ENCODE measurements around the gene SIAH2.

Gene SIAH2

GRCh38 chr3:150744041-150744918, 18.7 kb downstream of the SIAH2 start:
- H3K9me3 ChIP-seq (ENCODE audit: insufficient read depth, low read length): no peaks in the 10 kb centered on the region
- H3K4me1 ChIP-seq (ENCODE audit: insufficient read depth, insufficient read length): no peaks in the 10 kb centered on the region
- H3K4me3 ChIP-seq (ENCODE audit: insufficient read length, low read depth): no peak overlapping the region
- DNase-seq (ENCODE audit: low read depth, low spot score): no peak
- no peaks in the 10 kb centered on the region for H3K27me3 ChIP-seq (ENCODE audit: insufficient read depth, insufficient read length)
- no peak overlapping the region for H3K9ac ChIP-seq (ENCODE audit: insufficient read length, low read depth)
- no peak for TF ChIP-seq YY1 (IDR thresholded peaks at IDR 0.05; ENCODE audit: insufficient read depth, insufficient read length)
- no peak for TF ChIP-seq ZNF274 (IDR thresholded peaks at IDR 0.05; ENCODE audit: low read depth, low read length)
- no peak for TF ChIP-seq SUZ12 (IDR thresholded peaks at IDR 0.05; ENCODE audit: extremely low read depth, insufficient read depth, insufficient read length)
- peaks cover 25% of the 10 kb centered on the region for H3K36me3 ChIP-seq (ENCODE audit: insufficient read depth, insufficient read length, low read length)

GRCh38 chr3:150743508-150743907, 19.5 kb downstream of the SIAH2 start:
- TF ChIP-seq YY1 (IDR thresholded peaks at IDR 0.05; ENCODE audit: insufficient read depth, insufficient read length) (no peak), ZNF274 (IDR thresholded peaks at IDR 0.05; ENCODE audit: low read depth, low read length) (no peak), SUZ12 (IDR thresholded peaks at IDR 0.05; ENCODE audit: extremely low read depth, insufficient read depth, insufficient read length) (no peak)
- Histone ChIP-seq H3K4me3 (ENCODE audit: insufficient read length, low read depth) (no peak overlapping the region), H3K9ac (ENCODE audit: insufficient read length, low read depth) (no peak overlapping the region), H3K4me1 (ENCODE audit: insufficient read depth, insufficient read length) (no peaks in the 10 kb centered on the region), H3K36me3 (ENCODE audit: insufficient read depth, insufficient read length, low read length) (peaks cover 24% of the 10 kb centered on the region), H3K9me3 (ENCODE audit: insufficient read depth, low read length) (no peaks in the 10 kb centered on the region), H3K27me3 (ENCODE audit: insufficient read depth, insufficient read length) (no peaks in the 10 kb centered on the region)
- no peak for DNase-seq (ENCODE audit: low read depth, low spot score)

DNA sequence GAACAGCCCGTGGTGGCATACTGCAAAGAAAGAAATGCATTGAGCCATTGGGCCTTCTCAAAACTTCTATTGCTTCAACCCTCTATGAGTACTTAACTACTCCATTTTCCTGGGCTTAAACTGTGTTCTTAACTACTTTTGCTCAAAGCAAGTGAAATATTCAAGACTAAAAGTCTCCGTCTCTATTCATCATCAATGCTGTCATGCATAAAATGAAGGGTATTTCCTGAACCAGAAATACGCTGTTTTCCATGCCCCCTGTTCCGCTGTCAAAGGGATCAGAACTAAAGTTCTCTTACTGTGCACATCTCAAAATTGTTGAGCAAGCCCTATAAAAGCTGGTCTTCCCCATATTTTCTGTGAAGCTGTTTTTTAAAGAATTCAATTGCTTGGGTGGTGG, 20.3 kb downstream of the SIAH2 start:
- TF ChIP-seq YY1 (IDR thresholded peaks at IDR 0.05; ENCODE audit: insufficient read depth, insufficient read length): no peak
- no peak for TF ChIP-seq SUZ12 (IDR thresholded peaks at IDR 0.05; ENCODE audit: extremely low read depth, insufficient read depth, insufficient read length)
- TF ChIP-seq ZNF274 (IDR thresholded peaks at IDR 0.05; ENCODE audit: low read depth, low read length): no peak
- peaks cover 24% of the 10 kb centered on the region for H3K36me3 ChIP-seq (ENCODE audit: insufficient read depth, insufficient read length, low read length)
- H3K4me3 ChIP-seq (ENCODE audit: insufficient read length, low read depth): no peak overlapping the region
- H3K4me1 ChIP-seq (ENCODE audit: insufficient read depth, insufficient read length): no peaks in the 10 kb centered on the region
- no peaks in the 10 kb centered on the region for H3K9me3 ChIP-seq (ENCODE audit: insufficient read depth, low read length)
- no peak overlapping the region for H3K9ac ChIP-seq (ENCODE audit: insufficient read length, low read depth)
- DNase-seq (ENCODE audit: low read depth, low spot score): no peak
- H3K27me3 ChIP-seq (ENCODE audit: insufficient read depth, insufficient read length): no peaks in the 10 kb centered on the region

DNA sequence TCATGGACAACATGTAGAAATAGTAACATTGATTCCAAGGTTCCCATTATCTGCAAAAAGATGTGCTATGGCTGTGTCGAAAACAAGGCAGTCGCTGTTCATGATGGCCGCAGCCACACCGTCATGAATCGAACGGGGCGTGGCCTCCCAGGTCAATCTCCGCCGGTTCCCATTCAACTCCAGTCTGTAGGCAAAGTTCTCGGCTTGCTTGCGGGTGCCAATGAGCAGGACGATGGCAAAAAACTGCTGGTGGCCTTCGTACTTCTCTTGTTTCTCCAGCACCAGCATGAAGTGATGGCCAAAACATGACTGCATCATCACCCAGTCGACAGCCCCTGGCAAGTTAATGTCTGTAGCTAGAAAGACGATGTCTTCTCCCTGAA, 20.8 kb downstream of the SIAH2 start:
- no peak for DNase-seq (ENCODE audit: low read depth, low spot score)
- H3K27me3 ChIP-seq (ENCODE audit: insufficient read depth, insufficient read length): no peaks in the 10 kb centered on the region

DNA sequence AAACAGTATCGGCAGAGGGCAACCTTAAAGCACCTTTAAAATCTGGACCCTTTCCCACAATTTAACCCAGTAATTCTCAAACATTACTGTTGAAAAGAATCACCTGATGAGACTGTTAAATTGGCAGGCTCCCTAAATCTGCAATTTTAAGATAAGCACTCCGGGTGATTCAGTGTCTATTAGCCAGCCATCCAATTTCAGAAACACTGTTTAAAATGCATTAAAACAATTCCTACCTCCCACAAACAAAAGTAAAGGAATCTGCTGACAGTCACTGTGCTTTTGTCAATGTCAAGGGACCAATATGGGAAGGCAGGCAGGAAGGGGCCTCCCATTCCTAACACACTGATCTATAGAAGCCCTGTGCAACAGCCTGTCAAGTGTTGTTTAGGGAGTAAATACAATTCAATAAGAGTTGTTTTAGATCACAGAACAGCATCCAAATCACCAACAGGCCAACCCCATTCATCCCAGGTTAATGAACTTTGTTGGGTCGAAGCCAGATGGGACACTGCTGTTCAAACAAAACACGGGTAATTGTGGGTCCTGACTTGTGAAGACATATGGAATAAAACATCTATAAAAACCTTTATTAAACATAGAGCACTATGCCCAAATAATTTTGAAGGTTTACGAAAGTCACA, 21.4 kb downstream of the SIAH2 start:
- H3K4me1 ChIP-seq (ENCODE audit: insufficient read depth, insufficient read length): peaks cover 2% of the 10 kb centered on the region
- no peak for DNase-seq (ENCODE audit: low read depth, low spot score)
- H3K27me3 ChIP-seq (ENCODE audit: insufficient read depth, insufficient read length): no peaks in the 10 kb centered on the region
- H3K9ac ChIP-seq (ENCODE audit: insufficient read length, low read depth): no peak overlapping the region
- no peaks in the 10 kb centered on the region for H3K9me3 ChIP-seq (ENCODE audit: insufficient read depth, low read length)
- no peak for TF ChIP-seq SUZ12 (IDR thresholded peaks at IDR 0.05; ENCODE audit: extremely low read depth, insufficient read depth, insufficient read length)
- no peak for TF ChIP-seq ZNF274 (IDR thresholded peaks at IDR 0.05; ENCODE audit: low read depth, low read length)
- no peak for TF ChIP-seq YY1 (IDR thresholded peaks at IDR 0.05; ENCODE audit: insufficient read depth, insufficient read length)
- no peak overlapping the region for H3K4me3 ChIP-seq (ENCODE audit: insufficient read length, low read depth)
- peaks cover 23% of the 10 kb centered on the region for H3K36me3 ChIP-seq (ENCODE audit: insufficient read depth, insufficient read length, low read length)

More for the DNA sequence above, 20.8 kb downstream of the SIAH2 start:
- Histone ChIP-seq H3K4me1 (ENCODE audit: insufficient read depth, insufficient read length) (no peaks in the 10 kb centered on the region), H3K9me3 (ENCODE audit: insufficient read depth, low read length) (no peaks in the 10 kb centered on the region), H3K36me3 (ENCODE audit: insufficient read depth, insufficient read length, low read length) (peaks cover 24% of the 10 kb centered on the region), H3K9ac (ENCODE audit: insufficient read length, low read depth) (no peak overlapping the region), H3K4me3 (ENCODE audit: insufficient read length, low read depth) (no peak overlapping the region)
- TF ChIP-seq SUZ12 (IDR thresholded peaks at IDR 0.05; ENCODE audit: extremely low read depth, insufficient read depth, insufficient read length) (no peak), ZNF274 (IDR thresholded peaks at IDR 0.05; ENCODE audit: low read depth, low read length) (no peak), YY1 (IDR thresholded peaks at IDR 0.05; ENCODE audit: insufficient read depth, insufficient read length) (no peak)

DNA sequence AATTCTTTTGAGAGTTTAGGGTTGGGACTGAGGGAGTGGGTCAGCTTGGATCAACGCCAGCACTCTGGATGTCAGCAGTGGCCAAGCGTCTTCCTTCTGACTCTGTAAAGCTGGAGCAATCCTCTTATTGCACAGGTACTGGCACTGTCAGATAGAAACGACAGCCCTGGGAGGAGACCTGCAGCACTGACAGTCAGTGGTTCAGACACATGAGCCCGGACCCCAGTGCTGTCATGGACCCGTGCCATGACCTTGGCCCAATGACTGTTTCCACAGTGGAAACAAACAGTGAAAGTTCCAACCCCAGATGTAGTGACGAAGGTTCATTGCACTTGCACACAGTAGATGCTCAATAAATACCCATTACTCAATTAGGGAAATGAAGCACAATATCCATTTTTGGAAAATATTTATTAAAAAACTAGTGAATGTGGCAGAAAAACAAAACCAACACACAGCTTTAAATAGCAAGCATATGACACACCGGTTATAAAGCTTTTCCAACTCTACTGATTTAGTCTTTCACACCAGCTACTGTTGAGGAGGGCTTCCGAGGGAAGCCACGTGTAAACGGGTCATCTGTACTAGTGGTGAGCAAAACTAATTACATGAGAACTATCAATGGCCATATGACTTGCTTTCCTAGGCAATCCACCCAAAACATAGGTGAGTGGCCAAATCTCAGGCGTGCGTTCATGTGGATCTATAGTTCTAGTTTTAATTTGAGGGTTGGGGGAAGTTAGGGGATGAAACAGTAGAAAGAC, 22.1 kb downstream of the SIAH2 start:
- no peak for DNase-seq (ENCODE audit: low read depth, low spot score)

More for the DNA sequence above, 22.1 kb downstream of the SIAH2 start:
- no peaks in the 10 kb centered on the region for H3K27me3 ChIP-seq (ENCODE audit: insufficient read depth, insufficient read length)
- peaks cover 4% of the 10 kb centered on the region for H3K4me1 ChIP-seq (ENCODE audit: insufficient read depth, insufficient read length)
- H3K9me3 ChIP-seq (ENCODE audit: insufficient read depth, low read length): no peaks in the 10 kb centered on the region
- TF ChIP-seq ZNF274 (IDR thresholded peaks at IDR 0.05; ENCODE audit: low read depth, low read length): no peak
- no peak for TF ChIP-seq YY1 (IDR thresholded peaks at IDR 0.05; ENCODE audit: insufficient read depth, insufficient read length)
- no peak for TF ChIP-seq SUZ12 (IDR thresholded peaks at IDR 0.05; ENCODE audit: extremely low read depth, insufficient read depth, insufficient read length)
- no peak overlapping the region for H3K4me3 ChIP-seq (ENCODE audit: insufficient read length, low read depth)
- H3K9ac ChIP-seq (ENCODE audit: insufficient read length, low read depth): no peak overlapping the region
- H3K36me3 ChIP-seq (ENCODE audit: insufficient read depth, insufficient read length, low read length): peaks cover 21% of the 10 kb centered on the region

All from NT2/D1 (cell line).